H1 (cell line): ENCODE results near the gene SLITRK3.

Experiments
- BACH1 ChIP-seq: IDR thresholded peaks from 2 replicates; pipeline ENCODE4 v1.6.1; 2012; ENCODE audit warnings: low read length, improper control_type of control experiment
- BRCA1 ChIP-seq: IDR thresholded peaks from 2 replicates; pipeline ENCODE4 v1.6.1; 2012; ENCODE audit warnings: low read depth, low read length, improper control_type of control experiment
- POLR2A ChIP-seq, 2 experiments: IDR thresholded peaks; 1 replicate in 1 of 2; 2 replicates in 1 of 2; pipeline ENCODE4 v1.6.1; 2011; ENCODE audit warnings: low read depth in 2 of 2, low read length in 2 of 2, mild to moderate bottlenecking in 2 of 2; ENCODE audit errors: control extremely low read depth in 1 of 2
- POLR2AphosphoS5 ChIP-seq: IDR thresholded peaks from 2 replicates; pipeline ENCODE4 v1.6.1; 2011; ENCODE audit warnings: low read depth, low read length
- POU5F1 ChIP-seq: IDR thresholded peaks from 2 replicates; pipeline ENCODE4 v1.6.1; 2011; ENCODE audit warnings: low read depth, mild to moderate bottlenecking, low read length, moderate library complexity
- RNF2 ChIP-seq: fragments of 200-900, 300-1000 bp; sonication (generic); IDR thresholded peaks from 2 replicates; pipeline ENCODE4 v1.7.1; 2016; ENCODE audit warnings: borderline replicate concordance, low read depth, mild to moderate bottlenecking, antibody characterized with exemption, low read length; ENCODE audit not compliant: poor library complexity, severe bottlenecking; ENCODE audit errors: missing control alignments
- SRF ChIP-seq: IDR thresholded peaks from 2 replicates; pipeline ENCODE4 v1.6.1; 2011; ENCODE audit warnings: mild to moderate bottlenecking, low read depth, low read length, moderate library complexity
- TF ChIP-seq, protein P1 (sequence below), 3 experiments: IDR thresholded peaks; 1 replicate in 2 of 3; 2 replicates in 1 of 3; pipeline versions ENCODE4 v1.5.1 to v1.6.1; 2011; ENCODE audit warnings: low read length in 3 of 3, mild to moderate bottlenecking in 3 of 3, inconsistent platforms in 2 of 3, low read depth in 1 of 3, moderate library complexity in 1 of 3; ENCODE audit not compliant: insufficient read depth in 1 of 3; ENCODE audit errors: control extremely low read depth in 1 of 3

DNA sequence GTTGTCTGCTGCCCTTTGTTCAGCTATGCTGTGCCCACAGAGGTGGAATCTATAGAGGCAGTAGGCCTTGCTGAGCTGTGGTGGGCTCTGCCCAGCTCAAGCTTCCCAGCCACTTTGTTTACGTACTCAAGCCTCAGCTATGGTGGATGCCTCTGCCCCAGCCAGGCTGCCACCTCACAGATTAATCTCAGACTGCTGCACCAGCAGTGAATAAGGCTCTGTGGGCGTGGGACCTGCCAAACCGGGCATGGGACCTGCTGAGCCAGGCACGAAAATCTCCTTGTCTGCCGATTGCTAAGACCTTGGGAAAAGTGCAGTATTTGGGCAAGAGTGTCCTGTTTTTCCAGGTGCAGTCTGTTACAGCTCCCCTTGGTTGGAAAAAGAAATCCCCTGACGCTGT is 26.8 kb downstream of the SLITRK3 start:
- TF ChIP-seq POLR2AphosphoS5 = no peak
- TF ChIP-seq RNF2 = no peak
- TF ChIP-seq, protein P1, sequence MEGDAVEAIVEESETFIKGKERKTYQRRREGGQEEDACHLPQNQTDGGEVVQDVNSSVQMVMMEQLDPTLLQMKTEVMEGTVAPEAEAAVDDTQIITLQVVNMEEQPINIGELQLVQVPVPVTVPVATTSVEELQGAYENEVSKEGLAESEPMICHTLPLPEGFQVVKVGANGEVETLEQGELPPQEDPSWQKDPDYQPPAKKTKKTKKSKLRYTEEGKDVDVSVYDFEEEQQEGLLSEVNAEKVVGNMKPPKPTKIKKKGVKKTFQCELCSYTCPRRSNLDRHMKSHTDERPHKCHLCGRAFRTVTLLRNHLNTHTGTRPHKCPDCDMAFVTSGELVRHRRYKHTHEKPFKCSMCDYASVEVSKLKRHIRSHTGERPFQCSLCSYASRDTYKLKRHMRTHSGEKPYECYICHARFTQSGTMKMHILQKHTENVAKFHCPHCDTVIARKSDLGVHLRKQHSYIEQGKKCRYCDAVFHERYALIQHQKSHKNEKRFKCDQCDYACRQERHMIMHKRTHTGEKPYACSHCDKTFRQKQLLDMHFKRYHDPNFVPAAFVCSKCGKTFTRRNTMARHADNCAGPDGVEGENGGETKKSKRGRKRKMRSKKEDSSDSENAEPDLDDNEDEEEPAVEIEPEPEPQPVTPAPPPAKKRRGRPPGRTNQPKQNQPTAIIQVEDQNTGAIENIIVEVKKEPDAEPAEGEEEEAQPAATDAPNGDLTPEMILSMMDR (IDR thresholded peaks at IDR 0.05; ENCODE audit: control extremely low read depth in 1 of 3, insufficient read depth in 1 of 3, low read depth in 1 of 3, low read length in 3 of 3) = no peak
- TF ChIP-seq POLR2A (IDR thresholded peaks at IDR 0.05; ENCODE audit: control extremely low read depth in 1 of 2, low read depth in 2 of 2, low read length in 2 of 2) = no peak
- TF ChIP-seq POU5F1 = no peak
- TF ChIP-seq BACH1 = no peak
- no peak for TF ChIP-seq BRCA1
- no peak for TF ChIP-seq SRF
